Pulmonary artery endothelial cell (primary cell): ENCODE results near the gene FLG. TPM values are rescaled to one million over a fixed set of nuclear protein-coding genes. Genes with fewer than 3 reads are reported as not detected.
"Not testable (repeated sequence)": the region's sequence is repeated elsewhere in the genome, so short reads cannot be mapped to it uniquely, and the experiment has no call there.

Source experiments
- DNase-seq: peaks from one replicate; pipeline ENCODE4 v3.0.0-alpha.2; 2011; ENCODE audit warnings: low read depth, low spot score
- total RNA-seq: library from RNA; depleted of rRNA; stranded (reverse); fragments of >200 nt; gene quantifications from 2 replicates; pipeline ENCODE4 v1.2.3, GENCODE V29; 2014

The FLG gene
- total RNA-seq, 1 donor from 2014 or later: not detected

- not testable (repeated sequence) for DNase-seq
Measured at GRCh38 chr1:152303139-152303872, 21.7 kb downstream of the FLG start.

DNA sequence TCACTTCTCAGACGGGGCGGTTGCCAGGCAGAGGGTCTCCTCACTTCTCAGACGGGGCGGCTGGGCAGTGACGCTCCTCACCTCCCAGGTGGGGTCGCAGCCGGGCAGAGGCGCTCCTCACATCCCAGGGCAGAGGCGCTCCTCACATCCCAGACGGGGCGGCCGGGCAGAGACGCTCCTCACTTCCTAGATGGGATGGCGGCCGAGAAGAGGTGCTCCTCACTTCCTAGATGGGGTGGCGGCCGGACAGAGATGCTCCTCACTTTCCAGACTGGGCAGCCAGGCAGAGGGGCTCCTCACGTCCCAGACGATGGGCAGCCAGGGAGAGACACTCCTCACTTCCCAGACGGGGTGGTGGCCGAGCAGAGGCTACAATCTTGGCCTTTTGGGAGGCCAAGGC lies 68.6 kb downstream of the FLG start:
- not testable (repeated sequence) for DNase-seq

Other genes with a start within 250 kb of the FLG start
- not detected in 2 replicates for gene TCHHL1, start 236.2 kb downstream of the FLG start, total RNA-seq
- gene TCHH, start 209.8 kb downstream of the FLG start, total RNA-seq: under 0.01 TPM in 1 of 2 replicates, not detected in the other
- not detected in 2 replicates for gene RPTN, start 166.0 kb downstream of the FLG start, total RNA-seq
- not detected in 2 replicates for gene HRNR, start 101.0 kb downstream of the FLG start, total RNA-seq
- gene FLG2, start 34.8 kb upstream of the FLG start, total RNA-seq: not detected in 2 replicates
- gene CRNN, start 89.0 kb upstream of the FLG start, total RNA-seq: not detected in 2 replicates
- gene LCE5A, start 185.6 kb upstream of the FLG start, total RNA-seq: not detected in 2 replicates
- not detected in 2 replicates for gene CRCT1, start 189.2 kb upstream of the FLG start, total RNA-seq
- gene LCE3E, start 241.5 kb upstream of the FLG start, total RNA-seq: not detected in 2 replicates